Epidermal melanocyte (primary cell): ENCODE results near the gene PCNX1.

Source experiments
- DNase-seq: peaks from one replicate; pipeline ENCODE4 v3.0.0; 2011; ENCODE audit warnings: low spot score; ENCODE audit not compliant: insufficient read length

PCNX1 gene

DNA sequence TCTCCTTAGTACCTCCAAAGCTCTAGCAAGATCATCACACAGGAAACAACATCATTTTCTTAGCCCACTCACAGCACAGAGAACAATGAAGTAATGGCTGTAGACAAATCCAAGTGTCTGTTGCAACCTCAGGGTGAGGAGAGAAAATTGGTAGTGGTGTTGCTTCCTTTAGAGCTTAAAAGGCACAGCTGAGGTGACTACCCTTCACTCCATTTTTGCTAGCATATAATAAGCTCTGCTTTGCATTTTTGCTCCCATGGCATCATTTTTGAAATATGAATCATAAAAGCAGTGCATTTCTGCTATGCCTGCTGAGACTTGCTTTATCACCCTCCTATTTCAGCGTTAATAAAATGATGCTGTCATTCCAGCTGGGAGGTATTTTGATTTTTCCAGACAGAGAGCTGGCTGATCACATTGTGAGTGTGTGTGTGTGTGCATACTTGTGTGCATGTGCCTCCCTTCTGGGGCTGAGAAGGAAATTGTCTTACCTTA, 18.5 kb upstream of the PCNX1 start:
- DNase-seq: no peak

DNA sequence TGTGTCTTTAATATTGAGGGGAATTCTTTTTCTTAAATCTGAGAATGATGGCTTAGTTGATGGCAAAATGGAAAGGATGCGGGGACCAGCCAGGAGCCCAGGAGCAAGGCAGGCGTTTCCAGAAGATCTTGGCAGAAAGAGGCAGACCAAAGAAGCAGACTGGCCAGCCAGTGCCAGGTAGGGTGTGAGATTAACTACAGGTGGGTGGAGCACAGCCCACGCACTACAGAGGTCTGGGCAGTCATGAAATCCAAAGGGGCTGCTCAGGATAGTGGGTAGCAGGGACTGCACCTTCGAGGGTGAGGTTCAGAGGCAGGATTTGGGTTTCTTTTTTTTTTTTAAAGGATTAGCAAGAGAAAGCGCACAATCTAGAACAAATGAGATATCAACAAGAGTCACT, 17.7 kb upstream of the PCNX1 start:
- no peak for DNase-seq

GRCh38 chr14:70890826-70891659, 16.2 kb upstream of the PCNX1 start:
- DNase-seq: no peak

- no peak for DNase-seq
Observed at GRCh38 chr14:70891737-70892136, 15.5 kb upstream of the PCNX1 start.

DNA sequence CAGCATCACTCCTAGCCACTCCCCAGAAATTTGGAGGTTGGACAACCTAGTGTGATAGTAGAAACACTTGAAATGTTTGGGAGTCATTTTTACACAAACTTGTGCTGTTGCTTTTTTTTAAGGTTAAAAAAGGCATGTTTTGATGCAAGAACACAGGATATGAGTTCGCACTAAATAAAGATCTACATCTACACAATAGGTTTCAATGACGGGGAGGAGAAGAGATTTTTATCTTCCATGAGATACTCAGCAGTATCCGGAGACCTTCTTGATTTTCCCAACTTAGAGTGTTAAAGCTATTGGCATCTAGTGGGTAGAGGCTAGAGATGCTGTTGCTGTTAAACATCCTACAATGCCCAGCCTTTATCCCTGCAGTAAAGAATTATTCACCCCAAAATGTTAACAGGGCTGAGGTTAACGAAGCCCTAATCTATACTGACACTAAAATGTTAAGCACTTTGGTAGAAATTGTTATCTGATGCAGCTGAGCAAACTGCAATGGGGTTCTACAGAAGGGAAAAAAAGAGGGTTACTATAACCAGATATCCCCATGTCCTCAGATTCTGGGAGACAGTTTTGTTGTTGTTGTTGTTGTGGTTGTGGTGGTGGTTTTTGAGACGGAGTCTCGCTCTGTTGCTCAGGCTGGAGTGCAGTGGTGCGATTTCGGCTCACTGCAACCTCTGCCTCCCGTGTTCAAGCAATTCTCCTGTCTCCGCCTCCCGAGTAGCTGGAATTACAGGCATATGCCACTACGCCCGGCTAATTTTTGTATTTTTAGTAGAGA, 14.0 kb upstream of the PCNX1 start:
- DNase-seq: no peak

DNA sequence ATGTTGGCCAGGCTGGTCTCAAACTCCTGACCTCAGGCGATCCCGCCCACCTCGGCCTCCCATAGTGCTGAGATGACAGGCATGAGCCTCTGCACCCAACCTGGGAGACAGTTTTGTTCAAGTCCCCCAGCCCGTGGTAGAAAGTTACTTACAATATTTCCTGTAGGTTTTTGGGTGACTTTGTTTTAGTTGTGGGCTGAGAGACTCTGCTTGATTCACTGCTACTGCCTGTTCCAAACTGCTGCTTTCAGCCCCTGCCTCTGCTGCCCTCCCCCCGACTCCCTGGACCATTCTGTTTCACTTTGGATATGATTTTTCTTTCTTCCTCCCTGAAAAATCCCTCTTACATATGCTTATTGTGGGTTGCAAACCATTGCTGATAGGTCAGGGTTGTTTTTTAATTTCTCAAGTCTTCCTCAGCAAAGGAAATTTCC, 13.4 kb upstream of the PCNX1 start:
- DNase-seq: no peak

DNA sequence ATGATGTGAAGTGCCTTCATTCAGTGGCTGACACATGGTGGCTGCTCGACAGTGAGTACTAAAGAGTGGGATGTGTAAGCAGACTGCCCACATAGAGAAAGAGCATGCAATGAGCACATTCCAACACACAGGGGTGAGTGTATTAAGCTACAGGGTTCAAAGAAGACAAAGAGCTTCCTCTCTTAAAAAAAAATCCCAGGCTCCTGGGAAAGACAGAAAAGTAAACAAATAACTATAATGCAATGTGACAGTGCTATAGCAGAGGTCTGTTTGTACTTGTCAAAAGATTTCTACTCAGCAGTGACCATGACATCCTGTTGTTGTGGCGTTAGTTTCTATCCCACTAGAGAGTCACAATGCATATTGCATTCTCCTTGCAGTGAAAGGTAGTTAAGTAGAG, 12.4 kb upstream of the PCNX1 start:
- no peak for DNase-seq

GRCh38 chr14:70896317-70896716, 10.9 kb upstream of the PCNX1 start:
- DNase-seq: no peak

DNA sequence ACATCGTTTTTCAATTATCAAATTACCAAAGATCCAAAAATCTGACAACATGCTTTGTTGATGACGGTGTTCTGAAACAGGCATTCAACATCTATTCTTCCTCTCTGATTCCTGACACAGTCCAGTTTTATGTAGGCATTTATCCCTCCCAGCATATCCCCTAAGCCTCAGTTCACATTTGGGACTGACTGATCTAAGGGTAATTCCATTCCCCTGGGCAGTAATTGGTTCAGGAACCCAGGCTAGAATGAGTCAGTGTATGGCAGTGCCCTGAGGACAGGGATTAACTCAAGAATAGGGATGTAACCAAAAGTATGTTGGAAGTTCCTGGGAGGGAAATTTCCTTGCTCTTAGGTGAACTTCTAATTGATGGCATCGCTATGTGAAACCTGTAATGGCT, 10.3 kb upstream of the PCNX1 start:
- DNase-seq: no peak

DNA sequence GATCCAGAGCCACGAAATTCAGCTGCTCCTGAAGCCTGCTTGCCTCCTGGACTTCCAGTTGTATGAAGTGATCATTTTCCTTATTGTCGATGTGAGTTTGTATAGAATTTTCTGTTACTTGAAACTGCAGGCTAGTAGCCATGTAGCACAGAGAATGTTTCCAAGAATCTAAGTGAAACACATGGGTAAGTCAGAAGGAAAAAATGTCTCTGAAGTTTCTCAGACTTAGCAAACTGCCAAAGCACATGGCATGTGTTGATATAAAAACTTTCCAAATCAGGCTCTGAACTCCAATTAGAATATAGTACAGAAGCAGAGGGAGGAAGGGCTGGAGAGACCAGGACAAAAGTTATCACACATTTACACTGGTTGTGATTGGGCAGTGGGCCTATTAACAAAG, 9.8 kb upstream of the PCNX1 start:
- DNase-seq: no peak

DNA sequence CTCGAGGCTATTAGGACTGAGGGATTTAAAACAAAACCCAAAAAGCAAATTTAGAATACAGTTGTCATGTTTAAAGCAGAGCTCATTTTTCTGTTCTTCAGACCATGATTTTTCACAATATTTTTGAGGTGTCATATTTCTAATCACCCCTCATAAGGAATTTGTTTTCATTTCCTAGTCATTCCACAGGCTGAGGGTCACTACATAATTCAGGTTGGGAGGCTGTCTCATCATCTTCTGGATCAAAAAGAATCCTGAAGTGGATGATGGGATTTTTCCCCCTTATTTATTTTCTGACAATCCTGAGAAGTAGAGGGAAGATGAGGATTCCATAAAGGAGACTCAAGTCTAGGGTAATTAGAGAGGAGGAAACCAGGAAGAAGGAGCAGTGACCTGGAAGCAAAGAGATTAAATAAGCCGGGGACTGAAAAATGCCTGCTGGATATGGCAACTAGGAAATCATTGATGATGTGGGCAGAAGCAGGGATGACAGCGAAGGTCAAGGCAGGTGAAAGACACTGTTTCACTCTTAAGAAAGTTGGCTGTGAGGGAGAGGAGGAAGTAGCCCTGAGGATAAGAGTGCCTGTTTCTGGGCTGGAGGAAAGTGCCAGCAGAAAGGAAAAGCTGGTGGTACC, 9.0 kb upstream of the PCNX1 start:
- DNase-seq: no peak

DNA sequence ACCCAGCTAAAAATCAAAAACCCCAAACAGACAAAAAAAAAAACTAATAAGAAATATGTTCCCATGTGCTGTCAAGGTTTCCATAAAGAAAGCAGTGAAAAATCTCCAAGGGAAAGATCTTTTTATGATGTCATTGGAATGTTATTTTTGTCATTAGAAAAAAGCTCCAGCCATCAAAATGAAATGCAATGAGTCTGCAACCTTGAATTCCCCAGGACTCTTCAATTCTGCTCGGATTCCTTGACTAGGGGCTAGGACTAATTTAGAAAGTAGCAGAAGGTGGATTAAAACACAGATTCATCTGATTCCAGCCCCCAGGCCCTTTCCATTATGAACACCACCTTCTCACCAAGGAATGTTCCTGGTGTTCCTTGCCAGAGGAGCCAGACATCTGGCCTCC, 6.0 kb upstream of the PCNX1 start:
- no peak for DNase-seq

DNA sequence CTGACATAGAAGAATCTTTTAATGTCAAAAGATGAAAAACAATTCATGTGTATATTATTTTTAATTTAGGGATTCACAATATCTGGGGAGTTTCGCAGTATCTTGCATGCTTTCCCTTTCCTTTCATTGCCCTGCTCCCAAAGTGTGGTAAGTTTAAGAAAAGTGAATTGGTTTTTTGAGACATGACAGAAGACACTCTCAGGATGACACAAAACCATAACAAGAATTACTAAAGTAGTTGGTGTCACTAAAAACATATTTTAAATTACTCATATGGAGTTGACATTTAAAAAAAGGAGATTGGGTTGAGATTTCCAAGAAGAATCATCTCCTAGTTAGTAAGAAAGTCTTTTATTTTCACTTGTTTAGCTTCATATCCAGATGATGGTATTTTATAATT, 5.1 kb upstream of the PCNX1 start:
- no peak for DNase-seq

GRCh38 chr14:70904373-70904772, 2.9 kb upstream of the PCNX1 start:
- no peak for DNase-seq

DNA sequence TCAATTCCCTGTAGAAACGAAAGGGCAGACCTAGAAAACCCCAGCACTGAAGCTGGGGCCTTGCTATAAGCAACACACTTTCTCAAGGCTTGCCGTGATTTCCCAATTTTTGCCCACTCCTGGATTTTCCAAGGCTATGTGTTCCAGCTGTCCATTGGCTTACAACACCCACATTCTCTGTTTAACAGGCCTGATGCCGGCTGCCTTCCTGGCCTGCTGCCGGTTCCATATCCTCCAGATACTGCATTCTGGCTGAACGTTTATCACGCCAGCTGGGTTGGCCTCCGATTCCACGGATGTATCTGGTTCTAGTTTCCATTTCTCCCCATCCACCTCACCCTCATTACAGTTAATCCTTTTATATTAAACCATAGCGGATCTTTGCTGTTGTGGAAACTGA, 2.0 kb upstream of the PCNX1 start:
- no peak for DNase-seq

- DNase-seq: no peak
Observed at GRCh38 chr14:70906793-70907175, 475 bp upstream of the PCNX1 start.

GRCh38 chr14:70907996-70908934, 1.0 kb downstream of the PCNX1 start:
- DNase-seq: peak; percentile 30

- DNase-seq: no peak
Observed at GRCh38 chr14:70908935-70909641, 1.8 kb downstream of the PCNX1 start.

DNA sequence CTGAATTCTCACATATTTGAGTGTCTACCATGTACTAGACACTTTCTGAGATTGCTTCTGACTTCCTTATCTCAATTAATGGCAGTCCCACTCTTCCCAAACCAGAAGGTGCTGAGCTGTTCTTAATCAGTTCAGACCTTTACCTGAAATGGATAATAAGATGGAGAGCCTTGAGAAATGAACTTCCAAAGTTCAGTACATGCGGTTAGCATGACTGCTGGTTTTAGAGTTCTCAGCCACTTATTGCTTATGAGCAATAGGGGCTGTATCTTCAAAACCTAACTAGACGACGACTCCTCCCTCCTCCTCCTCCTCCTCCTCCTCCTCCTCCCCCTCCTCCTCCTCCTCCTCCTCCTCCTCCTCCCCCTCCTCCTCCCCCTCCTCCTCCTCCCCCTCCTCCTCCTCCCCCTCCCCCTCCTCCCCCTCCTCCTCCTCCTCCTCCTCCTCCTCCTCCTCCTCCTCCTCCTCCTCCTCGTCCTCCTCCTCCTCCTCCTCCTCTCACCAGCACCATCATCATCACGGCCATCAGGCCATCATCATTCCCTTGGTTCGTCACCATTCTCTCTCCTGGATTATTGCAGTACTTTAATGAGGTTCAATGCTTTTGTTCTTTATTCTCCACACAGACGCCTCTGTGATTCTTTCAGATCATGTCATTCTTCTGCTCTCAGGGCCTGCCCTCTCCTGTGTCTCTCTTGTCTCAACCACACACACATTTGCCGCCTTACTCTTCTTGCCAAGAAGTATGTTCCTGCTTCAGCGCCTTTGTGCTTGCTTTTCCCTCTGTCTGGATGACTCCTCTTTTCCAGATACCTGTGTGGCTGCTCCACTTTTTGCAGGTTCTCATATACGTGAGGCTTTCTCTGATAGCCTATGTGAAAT, 2.7 kb downstream of the PCNX1 start:
- no peak for DNase-seq
